Hepatocyte (in vitro differentiated cells): ENCODE results near the gene PRR23A. TPM values are rescaled to one million over a fixed set of nuclear protein-coding genes. Genes with fewer than 3 reads are reported as not detected.

Experiments used
- DNase-seq: peaks from one replicate; pipeline ENCODE4 v3.0.0-alpha.2; 2016; ENCODE audit warnings: low spot score
- H2AFZ ChIP-seq: fragments of 200-600 bp; sonication (generic); 2 replicates; pipeline ENCODE4 v1.6.0; 2016; ENCODE audit warnings: antibody characterized with exemption, mild to moderate bottlenecking
- H3K27ac ChIP-seq: fragments of 200-600 bp; sonication (generic); 2 replicates; pipeline ENCODE4 v1.5.1; 2016; ENCODE audit warnings: mild to moderate bottlenecking
- H3K27me3 ChIP-seq: fragments of 200-600 bp; sonication (generic); 2 replicates; pipeline ENCODE4 v1.6.1; 2016
- H3K36me3 ChIP-seq: fragments of 200-600 bp; sonication (generic); replicated peaks from 2 replicates; pipeline ENCODE4 v1.5.1; 2016; ENCODE audit warnings: low read depth; ENCODE audit not compliant: insufficient read depth
- H3K4me1 ChIP-seq: fragments of 200-600 bp; sonication (generic); 2 replicates; pipeline ENCODE4 v1.5.1; 2016; ENCODE audit warnings: mild to moderate bottlenecking, moderate library complexity; ENCODE audit not compliant: insufficient read depth
- H3K4me2 ChIP-seq: fragments of 200-600 bp; sonication (generic); 2 replicates; pipeline ENCODE4 v1.6.0; 2016
- H3K4me3 ChIP-seq: fragments of 200-600 bp; sonication (generic); 2 replicates; pipeline ENCODE4 v1.5.1; 2016; ENCODE audit warnings: mild to moderate bottlenecking
- H3K79me2 ChIP-seq: fragments of 200-600 bp; sonication (generic); 2 replicates; pipeline ENCODE4 v1.6.0; 2017; ENCODE audit warnings: mild to moderate bottlenecking
- H3K9me2 ChIP-seq: fragments of 200-600 bp; sonication (generic); replicated peaks from 2 replicates; pipeline ENCODE4 v1.6.0; 2017; ENCODE audit warnings: mild to moderate bottlenecking; ENCODE audit not compliant: insufficient read depth
- H3K9me3 ChIP-seq: fragments of 200-600 bp; sonication (generic); 2 replicates; pipeline ENCODE4 v1.5.1; 2016; ENCODE audit warnings: low read depth, mild to moderate bottlenecking
- H4K20me1 ChIP-seq: fragments of 200-600 bp; sonication (generic); 2 replicates; pipeline ENCODE4 v1.6.0; 2016; ENCODE audit warnings: mild to moderate bottlenecking; ENCODE audit not compliant: insufficient read depth, poor library complexity, severe bottlenecking
- EZH2 ChIP-seq: fragments of 200-600 bp; sonication (generic); IDR thresholded peaks from 2 replicates; pipeline ENCODE4 v1.6.1; 2016; ENCODE audit warnings: antibody characterized with exemption, mild to moderate bottlenecking, borderline replicate concordance
- EZH2phosphoT487 ChIP-seq: fragments of 200-600 bp; sonication (generic); IDR thresholded peaks from one replicate; pipeline ENCODE4 v1.6.1; 2018; ENCODE audit warnings: antibody characterized with exemption, mild to moderate bottlenecking, low read depth, moderate library complexity; ENCODE audit not compliant: unreplicated experiment, severe bottlenecking
- WGBS: methylation state at CpG from one replicate; pipeline ENCODE4 v1.1.6; 2016; ENCODE audit warnings: low lambda C conversion rate; ENCODE audit errors: missing lambda C conversion rate; 5-methylcytosine and 5-hydroxymethylcytosine counted together
- polyA plus RNA-seq: library from polyadenylated mRNA; unstranded; fragments of >200 nt; fragmentation: Nextera tagmentation; extraction: Ambion mirVana; gene quantifications from 2 replicates; pipeline ENCODE4 v1.2.1, GENCODE V29; 2016
- total RNA-seq: library from RNA; depleted of rRNA; stranded (reverse); fragments of >200 nt; gene quantifications from 2 replicates; pipeline ENCODE4 v1.2.3, GENCODE V29; 2014
- TF ChIP-seq, protein P1 (sequence below): fragments of 200-600 bp; sonication (generic); IDR thresholded peaks from 2 replicates; pipeline ENCODE4 v1.5.1; 2016; ENCODE audit warnings: antibody characterized with exemption, mild to moderate bottlenecking; ENCODE audit not compliant: poor library complexity

Gene PRR23A
- total and polyA plus RNA-seq, 2 experiments from 2014 or later: not detected

DNA sequence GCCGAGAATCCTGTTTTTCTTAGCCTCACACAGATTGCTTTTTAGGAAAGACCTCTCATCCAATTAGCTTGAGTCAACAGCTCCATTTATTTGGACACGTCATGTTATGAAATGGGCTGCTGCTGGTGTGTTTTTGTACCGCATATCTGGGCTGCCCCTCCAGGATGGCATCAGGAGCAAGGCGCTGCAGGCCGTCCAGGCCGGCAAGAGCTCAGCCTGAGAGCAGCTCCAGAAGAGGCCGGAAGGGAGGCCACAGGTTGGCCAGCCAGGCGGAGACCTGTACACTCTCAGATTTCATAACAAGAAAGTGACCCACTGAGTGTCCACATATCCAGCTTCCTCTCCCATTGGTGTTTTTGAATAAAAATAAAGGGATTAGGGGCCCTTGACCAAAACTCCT lies 30.7 kb downstream of the PRR23A start:
- H3K4me1 ChIP-seq: no peaks in the 10 kb centered on the region
- H3K9me2 ChIP-seq: no peaks in the 10 kb centered on the region
- DNase-seq: no peak
- H3K9me3 ChIP-seq: no peaks in the 10 kb centered on the region
- H3K4me3 ChIP-seq: no peak overlapping the region
- 86% methylated on average over 8 of the region's 8 CpGs for WGBS
- H2AFZ ChIP-seq: no peak overlapping the region
- peaks cover 4% of the 10 kb centered on the region for H3K27me3 ChIP-seq
- H3K36me3 ChIP-seq: no peaks in the 10 kb centered on the region
- no peaks in the 10 kb centered on the region for H4K20me1 ChIP-seq
- no peaks in the 10 kb centered on the region for H3K79me2 ChIP-seq
- no peak overlapping the region for H3K27ac ChIP-seq
- TF ChIP-seq, protein P1, sequence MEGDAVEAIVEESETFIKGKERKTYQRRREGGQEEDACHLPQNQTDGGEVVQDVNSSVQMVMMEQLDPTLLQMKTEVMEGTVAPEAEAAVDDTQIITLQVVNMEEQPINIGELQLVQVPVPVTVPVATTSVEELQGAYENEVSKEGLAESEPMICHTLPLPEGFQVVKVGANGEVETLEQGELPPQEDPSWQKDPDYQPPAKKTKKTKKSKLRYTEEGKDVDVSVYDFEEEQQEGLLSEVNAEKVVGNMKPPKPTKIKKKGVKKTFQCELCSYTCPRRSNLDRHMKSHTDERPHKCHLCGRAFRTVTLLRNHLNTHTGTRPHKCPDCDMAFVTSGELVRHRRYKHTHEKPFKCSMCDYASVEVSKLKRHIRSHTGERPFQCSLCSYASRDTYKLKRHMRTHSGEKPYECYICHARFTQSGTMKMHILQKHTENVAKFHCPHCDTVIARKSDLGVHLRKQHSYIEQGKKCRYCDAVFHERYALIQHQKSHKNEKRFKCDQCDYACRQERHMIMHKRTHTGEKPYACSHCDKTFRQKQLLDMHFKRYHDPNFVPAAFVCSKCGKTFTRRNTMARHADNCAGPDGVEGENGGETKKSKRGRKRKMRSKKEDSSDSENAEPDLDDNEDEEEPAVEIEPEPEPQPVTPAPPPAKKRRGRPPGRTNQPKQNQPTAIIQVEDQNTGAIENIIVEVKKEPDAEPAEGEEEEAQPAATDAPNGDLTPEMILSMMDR: no peak
- TF ChIP-seq EZH2phosphoT487: no peak
- TF ChIP-seq EZH2: no peak
- no peak overlapping the region for H3K4me2 ChIP-seq

DNA sequence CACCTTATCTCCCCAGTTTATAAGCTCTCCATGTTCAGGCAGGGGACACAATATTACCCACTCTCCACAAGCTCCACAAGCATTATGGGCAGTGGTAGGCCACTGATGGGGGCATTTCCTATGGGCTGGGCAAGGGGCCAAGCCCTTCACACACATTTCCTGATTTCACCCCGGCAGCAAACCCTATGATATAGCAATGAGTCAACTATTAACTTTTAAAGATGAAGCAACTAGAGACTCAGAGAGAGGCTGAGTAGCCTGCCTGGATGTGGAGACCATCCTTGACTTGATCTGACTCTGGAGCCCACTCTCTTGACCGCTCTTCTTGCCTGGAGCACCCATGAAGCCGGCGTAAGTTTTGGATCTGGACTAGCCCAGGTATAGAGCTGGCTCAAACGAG lies 31.6 kb downstream of the PRR23A start:
- no peak for DNase-seq
- no peaks in the 10 kb centered on the region for H4K20me1 ChIP-seq
- 88% methylated on average over 5 of the region's 5 CpGs for WGBS
- H3K27me3 ChIP-seq: peaks cover 4% of the 10 kb centered on the region
- H3K9me3 ChIP-seq: no peaks in the 10 kb centered on the region
- no peak overlapping the region for H3K4me3 ChIP-seq
- H3K9me2 ChIP-seq: no peaks in the 10 kb centered on the region
- H3K4me1 ChIP-seq: no peaks in the 10 kb centered on the region
- TF ChIP-seq EZH2 (no peak), EZH2phosphoT487 (no peak)
- TF ChIP-seq, protein P1: no peak
- H3K79me2 ChIP-seq: no peaks in the 10 kb centered on the region
- H3K4me2 ChIP-seq: no peak overlapping the region
- no peak overlapping the region for H2AFZ ChIP-seq
- no peak overlapping the region for H3K27ac ChIP-seq
- no peaks in the 10 kb centered on the region for H3K36me3 ChIP-seq

DNA sequence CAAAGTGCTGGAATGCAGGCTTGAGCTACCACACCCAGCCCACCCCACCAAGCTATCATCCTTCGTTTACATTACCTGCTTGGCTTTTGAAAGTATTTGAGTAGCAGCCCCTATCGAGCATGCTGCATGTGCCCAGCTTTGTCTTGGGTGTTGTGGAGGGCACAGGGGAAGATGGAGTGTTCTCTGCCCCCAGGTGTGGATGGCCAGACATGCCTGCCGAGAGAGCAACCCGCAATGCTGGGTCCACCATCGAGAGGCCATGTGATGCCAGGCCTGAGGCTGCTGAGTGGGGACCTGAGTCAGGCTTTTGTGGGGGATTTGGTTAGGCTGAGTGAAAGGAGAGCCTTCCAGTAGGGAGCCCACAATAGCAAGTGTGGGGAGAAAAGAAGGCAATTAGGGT lies 33.1 kb downstream of the PRR23A start:
- WGBS: 81% methylated on average over 5 of the region's 5 CpGs

More for the DNA sequence above, 33.1 kb downstream of the PRR23A start:
- Histone ChIP-seq H2AFZ (no peak overlapping the region), H3K9me2 (no peaks in the 10 kb centered on the region), H3K4me1 (no peaks in the 10 kb centered on the region), H3K36me3 (no peaks in the 10 kb centered on the region), H3K9me3 (no peaks in the 10 kb centered on the region), H3K4me3 (no peak overlapping the region), H3K79me2 (no peaks in the 10 kb centered on the region), H3K27ac (no peak overlapping the region), H3K27me3 (peaks cover 4% of the 10 kb centered on the region), H4K20me1 (no peaks in the 10 kb centered on the region), H3K4me2 (no peak overlapping the region)
- no peak for DNase-seq
- TF ChIP-seq EZH2: no peak
- TF ChIP-seq EZH2phosphoT487: no peak
- TF ChIP-seq, protein P1: no peak
